HG03520 (cell line): Measurements from ENCODE around the gene SMG7.

Experiments used
- ATAC-seq: cut with Tn5 transposase; IDR thresholded peaks from one replicate; pipeline ENCODE4 v1.9.1; 2021; ENCODE audit warnings: mild to moderate bottlenecking, moderate library complexity; ENCODE audit not compliant: unreplicated experiment

The SMG7 gene

DNA sequence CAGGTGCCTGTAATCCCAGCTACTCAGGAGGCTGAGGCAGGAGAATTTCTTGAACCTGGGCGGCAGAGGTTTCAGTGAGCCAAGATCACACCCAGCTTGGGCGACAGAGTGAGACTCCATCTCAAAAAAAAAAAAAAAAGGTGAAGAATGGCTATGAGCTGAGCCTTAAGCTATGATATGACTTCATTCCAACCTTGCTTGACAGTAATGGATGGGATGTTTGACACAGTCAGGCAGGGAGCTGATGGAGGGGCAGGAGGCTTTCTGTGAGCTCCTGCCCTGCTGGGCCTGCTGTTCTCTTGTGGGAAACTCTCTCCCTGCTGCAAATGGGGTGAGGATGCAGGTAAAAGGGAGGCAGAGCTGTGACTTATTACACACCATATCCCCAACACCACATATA is 90.4 kb downstream of the SMG7 start:
- ATAC-seq = no peak

DNA sequence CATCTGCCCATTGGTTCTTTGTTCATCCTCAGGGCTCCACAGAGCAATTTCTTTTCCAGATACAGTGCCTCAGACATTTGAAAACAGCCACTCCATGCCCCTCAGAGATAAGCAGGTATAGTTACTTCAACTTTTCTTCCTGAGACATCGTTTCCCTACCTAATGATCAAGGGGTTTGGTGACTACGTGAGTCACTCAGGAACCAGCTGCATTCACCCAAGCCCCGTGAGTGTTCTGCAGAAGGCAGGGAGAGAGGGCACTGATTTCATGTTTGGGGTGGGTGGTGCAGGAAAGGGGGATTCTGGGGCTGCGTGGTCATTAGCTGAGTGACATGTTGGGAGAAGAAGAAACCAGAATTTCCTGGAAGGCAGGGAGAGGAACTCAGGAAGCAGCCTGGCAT is 93.0 kb downstream of the SMG7 start:
- ATAC-seq = no peak

DNA sequence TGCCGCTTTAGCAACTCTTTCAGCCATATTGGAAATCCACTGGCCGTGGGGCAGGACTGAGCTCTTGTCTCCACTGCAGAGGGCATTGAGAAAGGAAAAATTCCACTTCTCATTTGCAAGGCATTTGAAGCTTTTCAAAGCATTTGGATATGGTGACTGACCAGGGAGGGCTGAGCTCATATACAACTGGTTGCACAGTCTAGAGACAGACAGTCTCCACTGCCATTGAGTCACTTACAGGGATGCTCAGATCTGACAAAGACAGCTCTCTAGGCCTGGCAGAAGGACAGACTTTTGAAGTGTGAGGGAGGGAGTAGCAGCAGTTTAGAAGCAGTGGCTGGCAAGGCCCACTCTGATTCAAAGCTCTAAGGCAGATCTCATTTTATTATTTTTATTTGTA is 93.7 kb downstream of the SMG7 start:
- ATAC-seq = no peak

DNA sequence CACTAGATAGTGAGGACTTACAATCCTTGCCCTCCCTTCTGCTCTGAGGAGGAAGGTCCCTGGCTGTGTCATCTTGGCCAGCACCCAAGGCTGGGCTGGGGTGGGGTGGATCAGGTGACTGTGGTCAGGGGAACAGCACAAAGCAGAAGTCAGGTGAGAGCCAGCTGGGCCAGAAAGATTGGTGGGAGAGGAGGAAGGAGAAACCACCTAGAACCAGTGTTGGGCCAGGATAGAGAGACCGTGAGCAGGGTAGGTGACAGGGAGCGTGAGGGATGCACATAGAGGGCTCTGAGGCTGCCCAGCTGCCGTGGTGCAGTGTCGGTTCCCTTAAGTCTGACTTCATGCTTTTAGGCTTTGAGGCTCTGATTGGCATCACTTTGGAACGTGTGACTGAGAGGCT is 95.3 kb downstream of the SMG7 start:
- ATAC-seq = no peak

DNA sequence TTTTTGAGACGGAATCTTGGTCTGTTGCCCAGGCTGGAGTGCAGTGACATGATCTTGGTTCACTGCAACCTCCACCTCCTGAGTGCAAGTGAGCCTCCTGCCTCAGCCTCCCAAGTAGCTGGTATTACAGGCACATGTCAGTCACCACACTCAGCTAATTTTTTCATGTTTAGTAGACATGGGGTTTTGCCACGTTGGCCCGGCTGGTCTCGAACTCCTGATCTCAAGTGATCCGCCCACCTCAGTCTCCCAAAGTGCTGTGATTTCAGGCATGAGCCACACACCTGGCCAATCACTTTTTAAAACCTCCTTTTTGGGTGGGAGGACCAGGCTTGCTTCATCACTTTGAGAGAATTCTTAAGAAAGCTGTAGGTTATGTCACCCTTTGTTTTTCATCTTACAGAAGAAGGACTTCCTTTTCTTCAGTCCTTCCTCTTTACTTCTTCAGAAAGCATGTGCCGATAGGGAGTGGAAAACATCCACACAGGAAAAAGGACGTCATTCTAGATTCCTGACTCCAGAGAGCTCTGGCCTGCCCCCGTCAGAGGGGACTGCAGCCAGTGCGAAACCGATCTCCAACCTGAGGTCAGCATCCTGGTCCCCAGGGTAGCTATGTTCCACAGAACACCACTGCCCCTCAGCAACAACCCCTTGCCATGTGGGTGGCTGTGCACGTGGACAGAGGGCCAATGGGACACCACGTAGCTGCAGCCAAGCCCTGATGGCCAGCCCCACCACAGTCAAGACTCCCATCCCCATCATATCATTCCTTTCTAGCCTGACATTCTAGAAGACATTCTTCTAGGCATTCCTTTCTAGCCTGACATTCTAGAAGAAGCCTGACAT is 96.1 kb downstream of the SMG7 start:
- no peak for ATAC-seq

DNA sequence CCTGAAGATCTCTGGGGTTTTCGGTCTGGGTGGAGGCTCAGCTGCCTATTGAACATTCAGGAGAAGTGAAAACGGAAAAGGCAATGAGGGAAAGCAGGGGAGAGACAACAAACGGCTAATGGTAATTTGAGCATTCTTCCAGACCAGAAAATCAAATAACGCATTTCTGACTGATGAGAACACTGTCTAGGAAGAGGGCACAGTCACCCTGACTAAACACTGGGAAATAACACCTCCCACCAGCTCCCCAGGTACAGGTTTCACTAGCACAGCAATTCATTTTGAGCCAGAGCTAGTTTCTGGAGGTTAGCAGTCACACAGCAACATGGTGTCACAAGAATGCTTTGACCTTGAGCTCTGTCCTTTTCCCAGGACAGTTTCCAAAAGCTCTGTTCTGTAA is 96.8 kb downstream of the SMG7 start:
- ATAC-seq = no peak

DNA sequence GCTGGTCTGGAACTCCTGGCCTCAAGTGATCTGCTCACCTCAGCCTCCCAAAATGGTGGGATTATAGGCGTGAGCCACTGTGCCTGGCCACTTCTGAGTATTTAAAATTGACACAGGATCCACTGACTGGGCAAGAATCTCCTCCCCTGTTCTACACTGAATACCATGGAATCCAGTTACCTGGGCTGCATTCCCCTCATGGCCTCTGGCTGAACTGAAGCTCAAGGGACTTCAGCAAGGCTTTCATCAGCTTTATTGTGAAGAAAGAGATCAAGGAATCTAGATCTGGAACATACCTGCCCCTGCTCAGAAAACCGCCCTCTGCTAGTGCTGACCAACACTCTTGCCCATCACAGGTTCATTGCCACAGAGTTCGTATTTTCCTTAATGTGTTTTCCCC is 97.5 kb downstream of the SMG7 start:
- no peak for ATAC-seq

DNA sequence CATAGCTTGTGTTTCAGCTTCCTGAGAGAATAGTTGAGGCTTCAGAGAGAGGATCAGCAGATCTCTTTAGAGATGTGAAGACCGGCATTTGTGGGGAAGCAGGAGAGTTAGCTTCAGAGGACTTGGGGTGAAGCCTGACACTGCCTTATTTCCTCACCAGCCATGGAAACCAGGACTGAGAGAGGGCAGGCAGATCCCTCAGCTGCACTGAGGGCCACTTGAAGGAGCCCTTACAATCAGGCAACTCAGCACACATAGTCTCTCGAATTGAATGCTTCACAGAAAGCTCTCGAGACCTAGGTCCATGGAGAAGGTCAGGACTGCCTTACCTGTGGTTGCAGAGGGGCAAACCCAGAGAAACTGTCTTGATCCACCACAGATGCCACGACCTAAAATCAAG is 98.2 kb downstream of the SMG7 start:
- ATAC-seq = no peak

DNA sequence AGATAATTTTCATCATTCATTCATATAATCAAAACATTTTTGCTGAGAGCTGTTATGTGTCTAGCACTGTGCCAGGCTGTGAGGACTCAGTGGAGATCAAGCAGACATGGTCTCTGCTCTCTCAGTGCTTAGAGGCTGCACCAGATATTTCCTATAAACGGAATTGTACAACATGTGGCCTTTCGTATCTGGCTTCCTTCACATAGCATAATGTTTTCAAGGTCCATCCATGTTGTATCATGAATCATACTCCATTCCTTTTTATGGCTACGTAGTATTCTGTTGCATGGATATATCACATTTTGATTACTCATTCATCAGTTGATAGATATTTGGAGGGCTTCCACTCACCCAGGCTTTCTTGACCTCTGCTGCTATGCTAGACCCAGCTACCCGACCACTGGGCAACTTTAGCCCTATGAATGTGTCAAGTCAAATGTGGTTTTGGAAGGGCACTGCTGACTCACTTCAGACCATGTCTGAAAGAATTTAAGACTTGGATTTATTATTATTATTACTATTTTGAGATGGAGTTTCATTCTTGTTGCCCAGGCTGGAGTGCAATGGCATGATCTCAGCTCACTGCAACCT is 99.5 kb downstream of the SMG7 start:
- no peak for ATAC-seq

DNA sequence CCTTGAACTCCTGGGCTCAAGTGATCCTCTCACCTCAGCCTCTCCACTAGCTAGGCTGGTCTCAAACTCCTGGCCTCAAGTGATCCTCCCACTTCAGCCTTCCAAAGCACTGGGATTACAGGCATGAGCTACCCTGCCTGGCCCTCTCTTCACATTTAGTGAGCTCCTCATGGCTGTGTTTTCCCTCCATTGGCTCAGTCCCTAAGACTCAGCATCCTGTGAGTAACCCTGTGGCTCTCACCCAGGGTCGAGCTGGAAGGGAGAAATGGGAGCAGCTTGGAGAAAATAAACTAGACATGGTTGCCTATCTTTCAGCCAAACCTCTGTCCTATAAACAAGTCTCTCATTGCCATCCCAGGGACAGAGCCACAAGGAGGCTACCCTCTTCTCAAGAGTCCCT is 100.4 kb downstream of the SMG7 start:
- ATAC-seq = no peak

DNA sequence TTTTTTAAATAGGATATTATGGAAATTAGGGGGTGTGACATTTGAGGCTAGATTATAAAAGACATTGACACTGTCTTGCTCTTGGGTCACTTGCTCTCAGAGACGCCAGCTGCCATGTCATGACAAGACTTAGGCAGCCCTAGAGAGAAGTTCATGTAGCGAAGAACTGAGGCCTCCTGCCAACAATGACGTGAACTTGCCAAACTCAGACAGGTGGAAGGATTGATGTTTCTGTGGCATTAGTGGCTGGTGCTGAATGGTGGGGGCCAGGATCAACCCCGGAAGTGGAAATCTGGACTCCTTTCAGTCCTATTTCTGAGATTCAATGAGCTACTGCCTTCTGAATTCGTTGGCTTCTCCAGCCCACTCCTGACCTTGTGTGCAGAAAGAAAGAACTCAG is 103.3 kb downstream of the SMG7 start:
- no peak for ATAC-seq

DNA sequence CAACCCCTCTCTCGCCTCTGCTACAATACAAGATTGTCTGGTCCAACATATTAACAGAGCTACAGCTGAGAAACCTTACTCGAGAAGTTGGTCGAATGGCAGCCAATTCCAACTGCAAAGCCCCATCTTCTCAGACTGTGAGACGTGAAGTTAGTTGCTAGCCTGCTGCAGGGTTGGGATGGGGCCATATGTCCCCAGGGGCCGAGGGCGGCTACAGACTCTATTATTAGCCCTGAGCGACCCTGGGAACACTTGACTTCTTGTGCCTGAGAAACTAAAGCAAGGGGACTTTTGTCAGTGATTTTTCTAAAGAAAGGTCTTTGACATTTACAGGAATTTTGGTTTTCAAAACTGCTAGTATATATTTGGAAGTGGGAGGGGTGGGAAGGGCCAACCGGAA is 104.2 kb downstream of the SMG7 start:
- ATAC-seq = no peak

DNA sequence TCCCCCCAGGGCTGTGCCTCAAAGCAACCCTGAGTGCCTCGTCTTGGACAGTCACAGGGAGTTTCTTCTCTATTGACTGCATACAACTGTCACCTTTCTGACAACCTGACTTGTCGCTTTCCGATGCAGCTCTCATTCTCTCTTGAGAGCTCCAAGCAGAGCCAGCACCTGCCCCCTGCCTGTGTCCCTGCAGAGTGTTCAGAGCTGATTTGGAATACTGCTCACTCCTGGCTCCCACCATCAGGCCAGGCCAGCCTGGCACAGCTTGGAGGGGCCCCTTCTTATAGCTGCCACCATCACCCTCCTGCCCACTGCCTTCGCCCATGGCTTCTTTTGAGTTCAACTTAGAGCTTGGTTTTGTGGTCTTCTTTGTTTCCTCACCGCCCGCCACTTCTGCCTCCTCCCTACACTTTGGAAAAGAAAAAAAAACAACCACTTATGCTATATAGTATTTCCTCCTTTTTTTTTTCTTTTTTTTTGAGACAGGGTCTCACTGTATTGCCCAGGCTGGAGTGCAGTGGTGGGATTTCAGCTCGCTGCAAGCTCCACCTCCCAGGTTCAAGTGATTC is 105.7 kb downstream of the SMG7 start:
- ATAC-seq = no peak

DNA sequence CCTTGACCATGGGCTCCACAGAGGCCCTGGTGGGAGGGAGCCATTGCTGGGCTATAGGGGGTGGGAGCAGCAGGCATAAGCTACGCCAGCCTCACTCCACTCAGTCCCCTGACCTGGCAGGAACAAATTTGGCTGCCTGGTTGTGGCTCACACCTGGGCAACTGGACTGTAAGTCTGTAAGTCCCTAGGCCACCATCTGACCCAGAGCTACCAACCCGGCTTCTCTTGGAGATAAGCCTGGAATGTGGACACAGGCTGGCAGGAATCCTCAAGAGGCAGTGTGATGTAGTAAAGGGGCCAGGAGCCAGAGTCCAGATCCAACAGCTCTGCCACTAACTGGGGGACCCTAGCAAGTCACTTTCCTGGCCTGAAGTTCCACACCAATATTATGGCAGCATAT is 106.6 kb downstream of the SMG7 start:
- ATAC-seq = no peak

DNA sequence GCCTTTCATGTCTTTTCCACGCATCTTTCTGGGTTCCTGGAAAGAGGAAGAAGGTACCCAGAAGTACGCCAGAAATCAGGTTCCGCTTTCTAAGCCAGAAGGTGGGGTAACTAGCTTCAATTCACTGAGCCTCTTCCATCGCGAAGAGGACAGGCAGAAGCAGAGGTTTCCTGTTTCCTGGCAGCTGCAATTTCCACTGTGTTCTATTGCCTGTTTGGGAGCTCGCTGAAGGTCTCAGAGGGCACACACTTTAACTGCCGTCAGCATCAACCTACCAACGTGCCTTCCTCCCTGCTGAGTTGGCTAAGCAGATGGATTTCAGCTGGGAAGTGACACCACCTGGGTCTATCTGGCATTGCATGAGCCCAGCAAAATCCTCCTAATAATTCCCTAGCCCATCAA is 108.0 kb downstream of the SMG7 start:
- no peak for ATAC-seq

DNA sequence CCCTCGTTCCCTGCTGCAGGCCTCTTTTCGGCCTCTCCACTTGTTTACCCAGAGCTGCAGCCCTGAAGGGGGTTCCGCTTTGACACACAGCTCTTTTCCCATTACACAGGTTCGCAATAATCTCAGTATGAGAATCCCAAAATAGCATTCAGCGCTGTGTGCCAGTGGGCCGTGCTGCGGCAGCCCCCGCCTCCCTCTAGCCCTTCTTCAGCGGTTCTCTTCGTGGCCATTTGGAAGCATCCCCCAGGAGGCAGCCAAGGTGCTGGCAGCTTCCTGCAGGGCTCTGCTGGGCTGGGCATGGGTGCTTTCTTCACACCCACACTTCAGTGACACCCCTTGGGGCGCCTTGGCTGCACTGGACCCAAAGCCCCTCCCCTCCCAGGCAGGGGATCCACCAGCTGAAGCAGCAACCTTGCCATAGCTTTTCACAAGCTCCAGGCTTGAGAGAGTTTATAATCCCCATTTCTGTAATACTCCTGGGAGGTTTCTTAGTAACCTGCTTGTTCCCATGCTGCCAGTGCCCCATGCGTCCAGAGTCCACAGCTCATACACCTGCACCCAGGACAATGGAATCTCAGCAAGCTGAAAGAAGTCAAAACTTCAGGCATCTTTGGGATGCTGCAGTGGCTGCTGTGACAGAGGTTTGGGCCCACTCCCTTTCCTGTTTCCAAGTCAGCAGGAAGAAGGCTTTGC is 109.9 kb downstream of the SMG7 start:
- ATAC-seq = no peak

DNA sequence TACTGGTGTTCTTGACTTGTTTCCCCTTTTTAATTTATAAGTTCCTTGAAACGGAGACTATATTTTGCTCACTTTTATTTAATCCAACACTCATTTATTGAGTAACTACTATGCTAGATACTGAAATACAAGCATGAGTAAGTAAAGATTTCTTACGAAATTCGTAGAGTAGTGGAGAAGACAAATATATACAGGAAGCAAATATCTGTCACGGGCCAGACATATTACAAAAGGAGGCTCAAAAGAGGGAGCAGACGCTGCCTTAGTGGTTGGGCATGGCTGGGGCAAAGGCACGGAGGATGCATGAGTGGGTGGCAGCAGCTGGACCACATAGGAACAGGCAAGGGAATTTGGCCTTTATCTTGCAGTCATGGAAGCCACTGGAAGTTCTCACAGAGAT is 111.2 kb downstream of the SMG7 start:
- no peak for ATAC-seq

DNA sequence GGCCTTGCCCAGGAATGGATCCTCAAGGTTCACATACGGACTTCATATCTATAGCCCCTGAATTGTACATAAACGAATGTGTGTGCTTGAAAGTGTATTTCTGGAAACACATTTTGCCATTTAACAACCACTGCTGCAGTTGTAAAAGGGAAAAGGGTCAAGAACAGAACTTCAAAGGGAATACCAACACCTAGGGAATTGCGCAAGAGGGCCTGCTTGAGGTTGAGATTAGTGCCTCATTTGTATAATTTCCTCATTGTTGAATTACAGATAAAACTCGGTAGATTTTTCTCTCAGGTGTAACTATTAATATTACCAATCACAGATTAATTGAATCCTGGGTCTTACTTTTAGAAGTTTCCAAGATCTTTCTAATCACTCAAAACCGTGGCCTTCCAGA is 111.8 kb downstream of the SMG7 start:
- ATAC-seq = no peak

DNA sequence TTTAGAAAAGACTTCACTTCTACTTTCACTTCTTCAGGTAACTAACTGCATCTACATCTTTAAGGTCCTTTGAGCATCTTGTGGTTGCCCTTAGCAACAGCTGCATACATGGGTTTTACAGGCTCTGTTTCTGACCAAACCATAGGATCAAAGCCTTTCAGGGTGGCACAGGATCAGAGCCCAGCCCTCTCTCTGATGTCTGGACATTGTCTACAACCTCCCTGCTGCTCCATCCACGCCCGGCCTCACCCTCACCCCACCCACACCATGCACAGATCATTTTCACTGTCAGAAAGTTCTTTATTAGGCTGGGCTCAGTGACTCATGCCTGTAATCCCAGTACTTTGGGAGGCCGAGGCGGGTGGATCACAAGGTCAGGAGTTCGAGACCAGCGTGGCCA is 112.7 kb downstream of the SMG7 start:
- ATAC-seq = no peak

DNA sequence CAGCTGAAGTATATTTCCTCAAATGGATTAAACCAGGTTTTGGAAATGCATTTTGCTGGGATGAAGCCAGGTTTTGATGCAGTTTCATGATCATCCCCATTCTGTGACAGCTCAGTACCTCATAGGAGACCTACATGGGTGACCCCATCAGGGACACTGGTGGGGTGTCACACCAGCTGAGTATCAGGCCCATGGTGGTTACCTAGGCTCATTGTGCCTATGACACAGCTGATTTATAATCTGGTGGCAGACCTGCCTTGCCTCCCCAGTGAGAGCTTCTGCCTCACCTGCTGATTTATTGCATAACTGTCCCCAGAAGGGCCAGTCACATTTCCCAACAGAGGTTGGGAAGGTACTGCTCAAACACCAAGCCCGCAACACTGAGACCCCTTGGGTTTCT is 114.2 kb downstream of the SMG7 start:
- no peak for ATAC-seq

DNA sequence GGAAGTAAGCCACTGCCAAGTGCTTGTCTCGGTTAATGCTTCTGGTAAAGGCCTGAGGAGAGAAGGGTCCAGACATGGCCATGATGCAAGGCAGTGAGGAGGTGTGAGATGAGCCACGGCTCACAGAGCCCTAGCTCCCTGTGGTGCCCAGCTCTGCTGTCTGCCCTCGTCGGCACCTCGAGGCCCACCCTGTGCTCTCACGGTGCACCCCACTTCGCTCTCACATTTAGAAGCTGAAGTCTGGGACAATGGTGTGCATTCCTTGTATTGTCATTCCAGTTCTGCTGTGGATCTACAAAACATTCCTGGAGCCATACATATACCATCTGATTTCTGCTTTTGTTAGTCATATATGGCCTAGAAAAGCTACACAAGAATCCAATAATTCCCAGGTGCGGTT is 114.6 kb downstream of the SMG7 start:
- ATAC-seq = no peak

DNA sequence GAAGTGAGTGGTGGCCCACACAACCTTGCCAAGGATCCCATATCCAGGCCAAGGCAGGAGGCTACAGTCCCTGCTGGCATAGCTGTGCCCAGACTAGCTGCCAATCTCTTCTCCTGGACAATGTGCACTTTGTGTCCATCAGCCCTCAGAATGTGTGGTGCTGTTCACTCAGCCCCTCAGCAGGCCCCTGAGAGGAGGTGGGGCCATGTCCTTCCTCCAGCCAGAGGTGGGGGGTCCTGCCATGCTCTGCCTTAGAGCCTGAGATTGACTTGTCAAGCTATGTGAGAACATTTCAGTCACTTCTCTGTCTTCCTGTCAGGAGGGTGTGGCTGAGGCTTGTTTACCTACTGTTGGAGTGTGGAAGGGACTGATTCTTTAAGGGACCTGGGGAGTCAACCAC is 116.5 kb downstream of the SMG7 start:
- ATAC-seq = no peak
